HG02763 (cell line): ENCODE data around the gene PHACTR3.

Source experiments
- ATAC-seq: cut with Tn5 transposase; IDR thresholded peaks from one replicate; pipeline ENCODE4 v1.9.1; 2021; ENCODE audit warnings: mild to moderate bottlenecking, moderate library complexity; ENCODE audit not compliant: unreplicated experiment

Gene PHACTR3

GRCh38 chr20:59809630-59810448, 205.5 kb downstream of the PHACTR3 start:
- no peak for ATAC-seq

GRCh38 chr20:59810449-59811187, 206.3 kb downstream of the PHACTR3 start:
- no peak for ATAC-seq

- no peak for ATAC-seq
Measured at GRCh38 chr20:59811681-59812171, 207.4 kb downstream of the PHACTR3 start.

- no peak for ATAC-seq
Measured at GRCh38 chr20:59812286-59813125, 208.2 kb downstream of the PHACTR3 start.

- ATAC-seq, result no peak
Measured at GRCh38 chr20:59813126-59813947, 209.0 kb downstream of the PHACTR3 start.

- no peak for ATAC-seq
Measured at GRCh38 chr20:59813948-59814839, 209.9 kb downstream of the PHACTR3 start.

GRCh38 chr20:59814840-59815340, 210.6 kb downstream of the PHACTR3 start:
- no peak for ATAC-seq

GRCh38 chr20:59816146-59816738, 211.9 kb downstream of the PHACTR3 start:
- no peak for ATAC-seq

- ATAC-seq, result no peak
Measured at GRCh38 chr20:59817406-59817805, 213.1 kb downstream of the PHACTR3 start.

GRCh38 chr20:59817846-59818615, 213.7 kb downstream of the PHACTR3 start:
- ATAC-seq, result no peak

- no peak for ATAC-seq
Measured at GRCh38 chr20:59818911-59819310, 214.6 kb downstream of the PHACTR3 start.

GRCh38 chr20:59819496-59820203, 215.3 kb downstream of the PHACTR3 start:
- ATAC-seq, result no peak

GRCh38 chr20:59820204-59821041, 216.1 kb downstream of the PHACTR3 start:
- no peak for ATAC-seq

- ATAC-seq, result no peak
Measured at GRCh38 chr20:59821201-59821600, 216.9 kb downstream of the PHACTR3 start.

GRCh38 chr20:59821788-59822187, 217.4 kb downstream of the PHACTR3 start:
- ATAC-seq, result no peak

- no peak for ATAC-seq
Measured at GRCh38 chr20:59822291-59823029, 218.1 kb downstream of the PHACTR3 start.
